LNCAP (cell line): ENCODE measurements around the gene CIAO1.

ENCODE experiments used
- TF ChIP-seq, protein P1 (sequence below): fragments of 450-650 bp; IDR thresholded peaks from 2 replicates; pipeline ENCODE4 v1.5.1; 2017; ENCODE audit warnings: mild to moderate bottlenecking

The CIAO1 gene

DNA sequence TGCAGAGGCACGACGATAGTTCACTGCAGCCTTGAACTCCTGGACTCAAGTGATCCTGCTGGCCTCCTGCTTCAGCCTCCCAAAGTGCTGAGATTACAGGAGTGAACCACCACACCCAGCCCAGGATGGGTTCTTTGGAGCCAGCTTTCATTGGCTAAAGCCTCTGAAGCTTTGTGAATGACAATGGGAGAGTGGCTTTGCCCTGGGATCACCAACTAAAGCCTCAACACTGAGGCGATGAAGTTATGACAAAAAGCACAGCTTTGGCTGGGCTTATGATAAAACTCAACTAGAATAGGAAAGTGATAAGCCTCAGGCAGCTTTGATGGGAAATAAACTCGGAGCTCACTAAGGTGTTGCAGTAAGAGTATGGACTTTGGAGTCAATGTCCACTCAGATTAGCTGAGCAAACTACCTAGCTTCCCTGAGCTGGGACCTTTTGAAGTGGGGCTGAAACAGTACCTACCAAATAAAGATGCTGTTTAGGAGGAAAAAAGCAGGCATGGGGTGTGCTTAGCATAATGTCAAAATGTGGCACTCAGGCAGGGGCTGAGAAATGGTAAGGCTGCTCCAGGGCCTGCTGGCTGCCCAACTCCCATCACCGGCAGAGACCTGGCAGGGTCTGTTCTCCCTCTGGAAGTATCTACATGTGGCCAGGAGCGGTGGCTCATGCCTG, 4.6 kb upstream of the CIAO1 start:
- TF ChIP-seq, protein P1, sequence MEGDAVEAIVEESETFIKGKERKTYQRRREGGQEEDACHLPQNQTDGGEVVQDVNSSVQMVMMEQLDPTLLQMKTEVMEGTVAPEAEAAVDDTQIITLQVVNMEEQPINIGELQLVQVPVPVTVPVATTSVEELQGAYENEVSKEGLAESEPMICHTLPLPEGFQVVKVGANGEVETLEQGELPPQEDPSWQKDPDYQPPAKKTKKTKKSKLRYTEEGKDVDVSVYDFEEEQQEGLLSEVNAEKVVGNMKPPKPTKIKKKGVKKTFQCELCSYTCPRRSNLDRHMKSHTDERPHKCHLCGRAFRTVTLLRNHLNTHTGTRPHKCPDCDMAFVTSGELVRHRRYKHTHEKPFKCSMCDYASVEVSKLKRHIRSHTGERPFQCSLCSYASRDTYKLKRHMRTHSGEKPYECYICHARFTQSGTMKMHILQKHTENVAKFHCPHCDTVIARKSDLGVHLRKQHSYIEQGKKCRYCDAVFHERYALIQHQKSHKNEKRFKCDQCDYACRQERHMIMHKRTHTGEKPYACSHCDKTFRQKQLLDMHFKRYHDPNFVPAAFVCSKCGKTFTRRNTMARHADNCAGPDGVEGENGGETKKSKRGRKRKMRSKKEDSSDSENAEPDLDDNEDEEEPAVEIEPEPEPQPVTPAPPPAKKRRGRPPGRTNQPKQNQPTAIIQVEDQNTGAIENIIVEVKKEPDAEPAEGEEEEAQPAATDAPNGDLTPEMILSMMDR: no peak

DNA sequence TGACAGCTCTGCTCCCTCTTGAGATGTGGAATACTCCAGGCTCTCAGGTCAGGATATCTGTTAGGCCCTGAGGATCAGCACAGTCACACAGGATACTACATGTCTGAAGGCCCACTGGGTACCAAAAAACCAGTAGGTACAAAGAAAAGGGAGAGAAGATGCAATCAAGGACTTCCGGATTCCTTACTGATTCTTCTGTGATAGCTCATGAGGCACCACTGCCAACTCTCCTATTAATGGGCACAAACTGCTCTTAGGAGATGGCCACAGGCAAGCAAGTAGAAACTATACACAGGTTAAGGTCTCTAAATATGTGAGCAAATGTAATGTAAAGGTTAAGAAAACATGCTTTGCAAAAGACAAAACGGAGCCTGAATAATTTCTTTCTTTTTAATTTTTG, 3.7 kb upstream of the CIAO1 start:
- TF ChIP-seq, protein P1: no peak

DNA sequence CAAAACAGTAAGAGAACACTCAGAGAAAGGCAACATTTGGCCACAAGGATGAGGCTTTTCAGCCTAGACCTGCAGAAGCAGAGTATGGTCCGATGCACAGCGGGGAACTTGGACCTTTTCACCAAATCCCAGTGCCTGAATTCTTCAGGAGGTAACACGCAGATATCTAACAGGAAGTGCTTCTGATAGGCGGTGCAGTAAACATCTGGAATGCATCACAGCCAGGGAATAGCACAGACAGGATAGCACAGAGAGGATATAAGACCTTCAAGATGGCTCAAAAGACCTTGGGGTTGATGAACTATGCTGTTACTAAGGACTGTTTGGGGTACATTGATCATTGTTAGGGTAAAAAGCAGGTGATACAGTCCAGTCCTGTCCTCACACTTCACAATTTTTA, 1.9 kb upstream of the CIAO1 start:
- TF ChIP-seq, protein P1: no peak

DNA sequence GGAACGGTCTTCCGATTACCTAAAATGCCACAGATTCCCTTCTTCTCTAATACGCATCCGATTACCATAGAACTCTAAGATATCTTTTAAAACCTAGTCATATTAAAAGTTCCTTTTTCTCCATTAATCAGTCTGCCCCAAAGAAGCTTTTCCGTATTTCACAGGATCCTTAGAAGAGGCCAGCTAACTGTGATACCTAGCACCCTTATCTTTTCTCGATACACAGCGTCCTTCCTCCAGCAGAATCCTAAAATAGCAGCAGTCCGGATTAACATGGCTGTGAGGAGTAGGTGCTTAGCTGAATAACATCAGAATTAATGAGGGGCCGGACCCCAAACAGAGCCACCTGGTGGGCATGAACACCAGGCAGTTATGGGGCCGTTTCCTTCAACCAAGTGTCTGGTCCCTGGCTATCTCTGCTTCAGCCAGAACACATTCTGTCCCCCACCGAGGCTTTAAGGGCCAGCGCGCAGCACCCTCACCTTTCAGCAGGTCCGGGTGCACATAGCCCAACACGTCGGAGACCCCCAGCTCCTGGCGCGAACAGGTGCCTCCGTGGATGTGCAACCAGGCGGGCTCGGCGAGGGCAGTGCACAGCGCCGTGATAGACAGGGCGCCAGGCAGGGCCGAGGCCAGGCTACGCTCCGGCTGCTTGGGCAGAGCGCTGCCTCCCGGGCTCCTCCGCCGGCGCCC, 1.2 kb upstream of the CIAO1 start:
- TF ChIP-seq, protein P1: peak; percentile 18; the same call in 1 of the 2 replicates

DNA sequence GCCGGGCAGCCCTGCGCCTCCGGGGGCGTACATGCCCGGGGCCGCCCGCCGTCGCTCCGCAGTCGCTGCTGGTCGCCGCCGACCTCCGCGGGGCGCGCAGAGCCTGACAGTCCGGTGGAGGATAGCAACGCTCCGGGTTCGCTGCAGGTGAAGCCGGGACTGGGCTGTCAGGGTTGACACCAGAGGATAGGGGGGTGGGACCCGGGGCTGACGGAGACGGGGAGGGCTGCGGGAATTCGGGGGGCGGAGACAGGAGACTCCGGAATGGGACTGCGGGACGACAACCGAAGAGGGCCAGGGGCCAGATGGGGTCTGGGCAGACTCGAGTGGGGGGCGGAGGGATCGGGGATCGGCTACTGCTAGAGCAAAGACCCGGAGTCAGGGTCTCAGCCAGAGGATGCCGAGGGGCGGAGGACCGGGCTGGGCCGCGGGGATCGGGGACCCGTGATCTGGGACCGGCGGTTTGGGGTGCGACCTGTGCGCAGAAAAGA, 631 bp upstream of the CIAO1 start:
- TF ChIP-seq, protein P1: no peak

DNA sequence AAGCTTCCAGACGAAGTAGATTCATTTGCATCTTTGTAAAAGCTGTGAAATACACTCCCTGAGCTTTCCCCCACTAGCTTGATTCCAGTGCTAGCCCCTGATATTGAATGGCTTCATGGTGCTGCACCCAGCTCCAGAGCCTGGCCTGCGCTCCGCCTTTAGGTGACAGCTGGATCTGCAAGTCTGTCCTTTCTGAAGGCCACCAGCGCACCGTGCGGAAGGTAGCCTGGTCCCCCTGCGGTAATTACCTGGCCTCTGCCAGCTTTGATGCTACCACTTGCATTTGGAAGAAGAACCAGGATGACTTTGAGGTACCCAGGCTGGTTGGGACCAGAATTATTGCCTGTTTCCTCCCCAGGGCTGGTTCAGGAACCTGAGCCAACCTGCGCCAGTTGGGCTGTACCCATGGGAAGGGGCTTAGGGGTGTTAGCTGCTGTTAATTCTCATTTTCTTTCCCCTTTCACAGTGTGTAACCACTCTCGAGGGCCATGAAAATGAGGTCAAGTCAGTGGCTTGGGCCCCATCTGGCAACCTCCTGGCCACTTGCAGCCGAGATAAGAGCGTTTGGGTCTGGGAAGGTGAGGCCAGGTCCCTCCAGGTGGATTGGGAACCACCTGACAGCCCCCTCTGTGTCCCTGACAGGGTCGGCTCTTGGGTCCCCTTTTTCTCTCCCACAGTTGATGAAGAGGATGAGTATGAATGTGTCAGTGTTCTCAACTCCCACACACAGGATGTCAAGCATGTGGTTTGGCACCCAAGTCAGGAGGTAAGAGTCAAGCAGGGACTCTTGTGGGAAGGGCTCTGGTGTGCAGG, 1.3 kb downstream of the CIAO1 start:
- TF ChIP-seq, protein P1: peak; percentile 44; the same call in 1 of the 2 replicates

DNA sequence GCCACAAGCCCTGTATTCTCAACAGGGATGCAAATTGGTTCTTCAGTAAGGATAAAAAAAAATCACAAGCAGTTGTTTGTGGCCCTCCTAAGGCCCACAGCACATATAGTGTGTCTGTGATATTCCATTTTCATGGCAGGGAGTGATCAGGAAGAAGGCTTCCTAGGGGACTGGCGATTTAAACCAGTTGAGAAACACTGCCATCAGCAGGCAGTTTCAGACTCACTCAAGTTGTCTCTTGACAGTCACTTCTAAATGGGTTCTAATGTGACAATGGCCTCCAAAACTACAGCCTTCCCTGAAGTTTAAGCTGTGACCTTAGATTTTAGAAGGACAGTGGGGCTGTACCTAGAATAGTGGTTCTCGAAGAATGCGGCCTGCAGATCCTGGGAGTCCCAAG, 6.0 kb downstream of the CIAO1 start:
- TF ChIP-seq, protein P1: no peak
